GM10266 (cell line): Measurements from ENCODE around the gene CELA3B.
"Not testable (repeated sequence)": the region's sequence is repeated elsewhere in the genome, so short reads cannot be mapped to it uniquely, and the experiment has no call there.

Experiments
- DNase-seq: peaks from one replicate; pipeline ENCODE4 v3.0.0; 2012; ENCODE audit errors: extremely low spot score
- TF ChIP-seq, protein P1 (sequence below): IDR thresholded peaks from 2 replicates; pipeline ENCODE4 v1.5.1; 2012; ENCODE audit warnings: mild to moderate bottlenecking, low read depth; ENCODE audit not compliant: control insufficient read depth, insufficient read depth; ENCODE audit errors: missing control alignments

CELA3B gene, protein sequence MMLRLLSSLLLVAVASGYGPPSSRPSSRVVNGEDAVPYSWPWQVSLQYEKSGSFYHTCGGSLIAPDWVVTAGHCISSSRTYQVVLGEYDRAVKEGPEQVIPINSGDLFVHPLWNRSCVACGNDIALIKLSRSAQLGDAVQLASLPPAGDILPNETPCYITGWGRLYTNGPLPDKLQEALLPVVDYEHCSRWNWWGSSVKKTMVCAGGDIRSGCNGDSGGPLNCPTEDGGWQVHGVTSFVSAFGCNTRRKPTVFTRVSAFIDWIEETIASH

DNA sequence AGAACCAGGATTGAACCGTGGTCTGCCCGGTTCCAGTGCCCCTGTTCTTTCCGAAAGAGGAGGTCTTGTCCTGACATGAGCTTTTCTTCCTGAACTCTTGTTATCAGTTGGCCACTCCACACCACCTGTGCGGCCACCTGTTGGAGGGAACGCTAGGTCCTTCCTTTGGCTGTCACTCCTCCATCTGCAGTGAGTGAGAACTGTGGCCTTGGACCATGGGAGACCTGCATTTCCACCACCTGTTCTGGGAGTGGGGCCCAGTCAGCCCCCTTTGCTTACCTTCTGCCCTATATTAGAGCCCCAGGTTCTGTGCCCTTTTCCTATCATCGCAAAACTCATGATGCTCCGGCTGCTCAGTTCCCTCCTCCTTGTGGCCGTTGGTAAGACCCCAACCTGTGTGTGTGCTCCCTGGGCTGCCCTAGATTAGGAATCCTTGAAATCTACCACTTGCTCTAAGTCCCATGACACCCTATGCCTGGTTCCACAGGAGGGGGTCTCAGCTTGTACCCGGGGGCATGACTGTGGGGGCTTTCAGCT, at the start of gene CELA3B:
Gene CELA3B, plus strand, starts transcription at position 320 of the 537 bp plus-strand sequence. Its CDS starts 18 bp downstream, at position 338.
- not testable (repeated sequence) for DNase-seq

DNA sequence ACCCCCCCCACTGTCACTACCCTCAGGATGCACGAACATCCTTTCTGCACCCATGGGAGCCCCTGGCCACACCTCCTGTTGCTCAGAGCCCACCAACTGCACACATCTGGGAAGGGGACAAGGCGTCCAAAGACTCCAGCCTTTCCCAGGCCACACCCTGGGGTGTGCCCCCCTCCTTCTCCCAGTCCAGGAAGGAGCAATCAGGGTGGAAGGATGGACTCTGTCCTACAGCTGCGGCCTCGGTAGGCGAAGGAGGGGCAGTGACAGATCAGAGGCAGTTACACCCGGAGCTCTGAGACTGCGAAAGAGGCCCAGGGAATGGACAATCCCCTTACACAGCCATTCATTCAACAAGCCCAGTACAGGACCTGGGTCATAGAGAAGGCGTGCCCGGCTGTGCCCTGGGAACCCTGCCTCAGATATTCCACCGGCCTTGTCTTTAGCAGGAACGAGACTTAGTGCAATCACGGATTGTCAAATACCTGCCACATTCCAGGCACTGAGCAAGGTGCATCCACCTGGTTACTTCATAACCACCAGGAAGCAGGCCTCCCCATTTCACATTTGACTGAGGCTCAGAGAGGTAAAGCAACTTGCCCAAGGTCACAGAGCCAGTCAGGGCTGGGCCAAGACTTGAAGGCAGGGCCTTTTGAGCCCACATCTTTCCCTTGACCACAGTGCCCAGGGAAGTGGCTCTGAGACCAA, 49.1 kb upstream of the CELA3B start:
- TF ChIP-seq, protein P1, sequence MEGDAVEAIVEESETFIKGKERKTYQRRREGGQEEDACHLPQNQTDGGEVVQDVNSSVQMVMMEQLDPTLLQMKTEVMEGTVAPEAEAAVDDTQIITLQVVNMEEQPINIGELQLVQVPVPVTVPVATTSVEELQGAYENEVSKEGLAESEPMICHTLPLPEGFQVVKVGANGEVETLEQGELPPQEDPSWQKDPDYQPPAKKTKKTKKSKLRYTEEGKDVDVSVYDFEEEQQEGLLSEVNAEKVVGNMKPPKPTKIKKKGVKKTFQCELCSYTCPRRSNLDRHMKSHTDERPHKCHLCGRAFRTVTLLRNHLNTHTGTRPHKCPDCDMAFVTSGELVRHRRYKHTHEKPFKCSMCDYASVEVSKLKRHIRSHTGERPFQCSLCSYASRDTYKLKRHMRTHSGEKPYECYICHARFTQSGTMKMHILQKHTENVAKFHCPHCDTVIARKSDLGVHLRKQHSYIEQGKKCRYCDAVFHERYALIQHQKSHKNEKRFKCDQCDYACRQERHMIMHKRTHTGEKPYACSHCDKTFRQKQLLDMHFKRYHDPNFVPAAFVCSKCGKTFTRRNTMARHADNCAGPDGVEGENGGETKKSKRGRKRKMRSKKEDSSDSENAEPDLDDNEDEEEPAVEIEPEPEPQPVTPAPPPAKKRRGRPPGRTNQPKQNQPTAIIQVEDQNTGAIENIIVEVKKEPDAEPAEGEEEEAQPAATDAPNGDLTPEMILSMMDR: no peak
- DNase-seq: no peak

DNA sequence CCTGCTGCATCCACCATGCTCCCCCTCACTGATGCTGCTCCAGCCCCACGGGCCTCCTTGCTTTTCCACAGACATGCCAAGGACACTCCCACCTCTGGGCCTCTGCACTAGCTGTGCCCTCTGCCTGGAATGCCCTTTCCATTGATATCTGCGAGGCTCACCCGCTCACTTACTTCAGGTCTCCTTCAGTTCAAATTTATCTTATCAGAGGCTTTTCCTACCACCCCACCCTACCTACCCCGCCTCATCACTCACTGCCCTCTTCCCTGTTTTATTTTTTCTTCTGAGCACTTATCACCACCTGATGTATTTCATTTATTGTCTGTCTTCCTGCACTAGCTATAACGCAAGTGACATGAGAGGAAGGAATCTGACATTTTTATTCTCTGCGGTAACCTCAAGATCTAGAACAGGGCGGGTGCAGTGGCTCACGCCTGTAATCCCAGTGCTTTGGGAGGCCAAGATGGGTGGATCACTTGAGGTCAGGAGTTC, 46.7 kb upstream of the CELA3B start:
- TF ChIP-seq, protein P1: no peak
- no peak for DNase-seq

DNA sequence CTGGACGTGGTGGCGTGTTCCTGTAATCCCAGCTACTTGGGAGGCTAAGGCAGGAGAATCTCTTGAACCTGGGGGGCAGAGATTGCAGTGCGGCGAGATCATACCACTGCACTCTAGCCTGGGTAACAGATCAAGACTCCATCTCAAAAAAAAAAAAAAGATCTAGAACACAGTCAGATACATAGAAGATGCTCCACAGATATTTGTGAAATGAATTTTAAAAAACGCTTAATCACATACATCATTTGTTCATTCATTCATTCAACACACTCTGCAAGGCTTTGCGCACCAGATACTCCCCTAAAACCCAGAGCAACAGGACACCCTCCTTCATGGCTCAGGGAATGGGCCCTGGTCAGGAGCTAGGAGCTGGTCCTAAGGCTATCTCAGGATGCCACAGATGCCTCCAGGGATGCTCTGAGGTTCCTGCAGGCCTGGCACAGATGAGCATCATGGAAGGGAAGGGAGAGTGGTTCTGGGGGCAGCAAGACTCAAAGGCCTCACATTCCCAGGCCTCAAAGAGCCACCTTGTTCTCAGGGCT, 46.1 kb upstream of the CELA3B start:
- TF ChIP-seq, protein P1: no peak
- DNase-seq: no peak

DNA sequence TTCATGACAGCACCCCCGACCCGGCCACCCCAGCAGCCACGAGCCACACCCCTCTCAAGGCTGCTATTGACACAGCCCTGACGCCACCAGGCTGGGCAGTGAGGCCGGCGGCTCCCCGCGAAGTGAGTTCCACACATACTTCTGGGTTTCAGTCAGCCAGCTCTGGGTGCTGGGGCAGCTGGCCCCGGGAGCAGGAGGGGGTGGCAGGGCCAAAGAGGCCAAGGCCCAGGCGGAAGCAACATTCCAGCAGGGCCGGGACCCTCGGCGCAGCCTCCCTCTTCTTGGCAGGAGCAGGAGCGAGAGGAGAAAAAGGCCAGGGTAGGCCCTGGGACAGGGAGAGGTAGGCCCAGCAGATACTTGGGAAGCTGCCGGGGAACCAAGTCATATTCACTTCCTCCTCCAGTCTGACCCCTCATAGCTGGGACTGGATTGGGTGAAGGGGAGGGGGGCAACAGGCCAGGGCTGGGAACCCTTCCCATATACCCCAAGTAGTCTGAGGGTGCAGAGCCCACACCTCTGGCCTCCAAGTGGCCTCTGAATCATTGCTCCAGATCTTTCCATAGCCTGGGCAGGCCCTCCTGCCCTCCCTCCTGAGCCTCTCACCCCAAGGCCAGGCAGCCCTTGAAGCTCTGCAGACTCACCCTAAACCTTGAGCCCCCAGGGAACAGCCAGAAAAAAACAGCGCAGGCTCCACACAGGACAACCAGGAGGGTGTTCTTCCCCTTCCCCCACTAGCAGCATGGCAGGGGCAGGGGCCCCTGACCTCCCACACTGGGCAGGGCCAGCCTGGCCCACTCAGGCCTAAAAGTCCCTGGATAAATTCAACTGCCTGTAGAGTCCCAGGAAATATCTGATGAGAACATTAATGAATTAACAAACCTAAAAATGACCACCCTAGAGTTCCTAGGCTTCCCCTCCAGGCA, 45.4 kb upstream of the CELA3B start:
- DNase-seq: no peak

DNA sequence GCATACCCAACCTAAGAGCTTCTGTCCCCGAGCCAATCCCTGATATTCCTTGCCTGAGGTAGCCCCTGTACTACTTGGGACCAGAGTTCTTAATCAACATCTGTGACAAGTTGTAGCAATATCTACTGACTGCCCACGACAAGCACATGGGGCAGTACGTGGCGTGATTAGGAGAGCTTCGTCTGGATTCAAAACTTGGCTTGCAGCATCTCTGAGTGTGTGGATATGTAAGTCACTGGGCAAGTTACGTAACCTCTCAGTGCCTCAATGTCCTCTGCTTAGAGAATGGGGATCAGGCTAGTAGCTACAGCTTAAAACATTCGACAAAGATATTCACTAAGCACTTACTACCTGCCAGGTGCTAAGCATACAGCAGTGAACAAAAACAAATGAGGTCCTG, 44.7 kb upstream of the CELA3B start:
- TF ChIP-seq, protein P1: no peak
- DNase-seq: no peak

More for the DNA sequence above, 45.4 kb upstream of the CELA3B start:
- TF ChIP-seq, protein P1: no peak

DNA sequence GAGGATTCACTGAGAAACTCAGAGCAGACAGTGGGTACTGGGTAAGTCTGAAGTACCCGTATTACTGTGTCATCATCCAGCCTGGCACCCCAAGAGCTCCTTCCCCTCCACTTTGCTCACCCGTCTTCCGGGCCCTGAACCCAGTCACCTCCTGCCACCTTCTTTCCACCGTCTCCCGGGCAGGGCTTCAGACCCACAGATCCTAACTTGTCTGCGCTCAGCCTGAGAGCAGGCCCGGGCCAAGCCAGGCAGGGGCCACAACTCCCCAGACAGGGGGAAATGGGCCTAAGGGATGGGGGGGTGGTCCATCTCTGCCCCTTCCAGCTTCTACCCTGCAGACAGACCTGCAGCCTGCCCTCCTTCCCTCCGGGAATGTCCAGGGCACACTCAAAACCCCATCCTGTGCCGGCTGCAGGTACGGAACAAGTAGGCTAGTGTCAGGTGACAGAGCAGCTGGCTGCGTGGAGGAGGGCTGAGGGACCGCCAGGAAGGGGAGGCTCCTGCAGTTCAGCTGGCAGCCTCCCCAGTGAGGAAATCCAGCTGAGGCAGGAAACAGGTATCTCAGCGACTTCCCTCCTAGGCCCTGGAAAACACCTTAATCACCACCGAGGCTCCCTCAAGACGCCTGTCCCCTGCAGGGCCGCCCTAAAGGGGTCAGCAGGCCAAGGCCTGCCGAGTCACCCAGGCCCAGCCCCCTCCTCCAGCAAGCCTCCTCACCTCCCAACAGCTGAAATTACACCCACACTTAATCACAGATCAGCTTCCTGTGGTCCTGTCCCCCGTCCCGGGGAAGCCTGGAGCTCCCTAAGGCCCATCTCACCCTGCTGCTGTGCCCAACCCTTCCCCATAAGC, 43.2 kb upstream of the CELA3B start:
- TF ChIP-seq, protein P1: no peak
- no peak for DNase-seq
